Embryonic facial prominence (tissue), 1 donor: ENCODE data around the gene DLG2.
"Not testable (repeated sequence)": the region's sequence is repeated elsewhere in the genome, so short reads cannot be mapped to it uniquely, and the experiment has no call there.

Experiments
- DNase-seq: peaks from one replicate; pipeline ENCODE4 v3.0.0-alpha.2; 2016; ENCODE audit errors: extremely low spot score

DLG2 gene

DNA sequence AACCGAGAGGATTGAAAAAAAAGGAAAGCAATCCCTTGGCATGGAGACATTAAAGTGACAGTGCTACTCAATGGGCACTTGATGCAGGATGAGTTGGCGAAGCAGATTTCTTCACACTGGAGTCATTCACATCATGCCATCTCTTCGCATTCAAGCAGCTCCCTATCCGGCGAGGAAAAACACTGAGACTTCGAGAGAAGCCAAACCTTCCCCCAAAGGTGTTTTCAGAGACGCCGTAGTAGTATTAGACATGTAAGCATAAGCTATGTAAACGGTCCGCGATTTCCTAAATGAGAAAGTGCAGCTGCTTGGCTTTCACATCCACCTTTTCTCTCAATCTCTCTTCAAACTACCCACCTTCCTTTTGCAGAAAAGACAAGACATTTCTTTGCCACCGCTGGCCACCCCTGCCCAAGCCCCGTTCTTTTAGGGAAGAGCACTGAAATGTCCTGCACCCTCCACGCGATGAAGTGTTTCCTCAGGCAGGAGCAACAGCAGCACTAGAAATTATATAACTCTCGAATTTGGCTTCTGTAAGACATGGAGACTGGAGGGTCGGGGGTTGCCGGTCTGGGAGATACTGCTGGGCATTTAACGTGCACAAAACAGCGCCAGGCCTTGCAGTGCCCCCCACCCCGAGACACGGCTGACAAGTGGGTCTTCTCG is at the start of gene DLG2:
TSS of gene DLG2 (minus strand) at position 13 of the 666 bp plus-strand sequence.
- DNase-seq = no peak

- no peak for DNase-seq
Measured at GRCh38 chr11:85673393-85673792, 46.2 kb upstream of the DLG2 start.

- no peak for DNase-seq
Measured at GRCh38 chr11:85672105-85672902, 45.2 kb upstream of the DLG2 start.

GRCh38 chr11:85670949-85671663 is 44.0 kb upstream of the DLG2 start:
- DNase-seq = not testable (repeated sequence)

- no peak for DNase-seq
Measured at GRCh38 chr11:85668157-85668556, 41.0 kb upstream of the DLG2 start.

DNA sequence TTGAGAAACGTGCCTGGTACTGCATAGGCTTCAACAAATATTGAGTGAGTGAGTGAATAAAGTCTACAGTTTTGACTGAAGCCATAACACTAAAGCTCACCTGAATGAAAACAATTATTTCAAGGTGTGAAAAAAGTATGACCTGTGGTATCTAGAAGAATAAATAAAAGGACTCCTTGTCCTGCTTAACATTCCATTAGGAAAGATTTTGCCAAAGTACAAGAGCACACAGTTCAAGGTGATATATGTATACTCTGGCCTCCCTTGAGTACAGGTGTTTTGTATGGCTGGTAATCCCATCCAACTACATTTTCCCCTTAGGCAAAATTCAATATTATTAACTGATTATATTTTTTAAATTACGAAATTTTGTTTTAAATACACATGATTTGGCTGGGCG is 39.5 kb upstream of the DLG2 start:
- no peak for DNase-seq

DNA sequence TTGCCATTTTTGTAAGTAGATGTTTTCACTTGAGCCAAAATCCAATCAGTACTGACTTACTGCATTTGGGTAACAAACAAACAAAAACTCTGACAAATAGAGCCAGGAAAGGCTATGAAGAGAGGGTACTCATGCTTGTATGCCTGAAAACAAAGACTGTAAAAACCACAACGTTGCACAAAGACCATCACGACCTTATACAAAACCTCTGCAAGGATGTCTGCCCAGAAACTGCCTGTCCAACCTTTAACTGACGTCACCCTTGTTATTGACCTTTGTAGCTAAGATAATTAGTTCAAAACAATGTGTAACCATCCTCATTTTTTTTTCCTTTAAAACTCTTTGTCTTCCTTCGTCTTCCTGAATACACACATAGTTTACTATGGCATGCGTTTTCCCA is 38.6 kb upstream of the DLG2 start:
- DNase-seq = no peak

DNA sequence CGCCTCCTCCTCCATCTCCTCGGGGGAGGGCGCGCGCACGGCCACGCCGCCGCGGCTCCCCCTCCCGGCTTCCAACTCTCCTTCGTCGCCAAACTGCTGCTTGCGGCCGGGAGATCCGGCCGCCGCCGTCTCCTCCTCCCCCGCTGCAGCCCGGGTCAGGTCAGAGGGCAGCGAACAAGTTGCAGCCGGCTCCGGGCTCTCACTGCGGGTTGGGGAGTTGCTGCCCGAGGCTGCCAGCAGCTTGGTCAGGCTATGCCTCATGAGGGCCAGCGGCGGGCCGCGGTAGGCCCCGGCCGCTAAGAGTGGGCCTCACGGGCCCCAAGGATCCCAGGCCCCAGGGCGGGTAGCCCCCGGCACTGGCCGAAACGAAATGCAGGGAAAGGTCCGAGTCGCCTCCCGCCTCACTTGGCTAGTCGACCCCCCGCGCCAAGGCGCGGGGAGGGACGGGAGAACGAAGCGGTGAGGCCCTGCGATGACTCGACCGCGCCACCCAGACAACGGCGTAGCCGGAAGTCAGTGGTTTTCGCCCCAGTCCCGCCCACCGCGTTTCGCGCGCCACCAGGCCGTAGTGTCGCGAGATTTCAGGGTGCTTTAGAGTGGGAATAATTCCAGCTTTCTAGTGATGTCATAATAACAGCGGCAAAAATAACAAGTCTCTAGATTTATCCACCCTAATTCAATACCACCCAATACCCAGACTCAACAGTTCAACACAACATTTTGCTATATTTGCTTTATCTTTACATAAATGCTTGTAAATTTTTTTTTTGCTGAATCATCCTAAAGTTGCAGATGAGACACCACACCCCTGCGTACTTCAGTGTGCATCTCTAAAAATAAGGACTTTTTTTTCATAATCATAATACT is 37.7 kb upstream of the DLG2 start, which contains the start of gene CREBZF:
TSS of gene CREBZF (minus strand) at position 515 of the 867 bp plus-strand sequence. CDS start at position 261, 254 bp downstream.
- peak; percentile 93 for DNase-seq

- no peak for DNase-seq
Measured at GRCh38 chr11:85663753-85664614, 36.8 kb upstream of the DLG2 start.

- DNase-seq = no peak
Measured at GRCh38 chr11:85663080-85663752, 36.1 kb upstream of the DLG2 start.

DNA sequence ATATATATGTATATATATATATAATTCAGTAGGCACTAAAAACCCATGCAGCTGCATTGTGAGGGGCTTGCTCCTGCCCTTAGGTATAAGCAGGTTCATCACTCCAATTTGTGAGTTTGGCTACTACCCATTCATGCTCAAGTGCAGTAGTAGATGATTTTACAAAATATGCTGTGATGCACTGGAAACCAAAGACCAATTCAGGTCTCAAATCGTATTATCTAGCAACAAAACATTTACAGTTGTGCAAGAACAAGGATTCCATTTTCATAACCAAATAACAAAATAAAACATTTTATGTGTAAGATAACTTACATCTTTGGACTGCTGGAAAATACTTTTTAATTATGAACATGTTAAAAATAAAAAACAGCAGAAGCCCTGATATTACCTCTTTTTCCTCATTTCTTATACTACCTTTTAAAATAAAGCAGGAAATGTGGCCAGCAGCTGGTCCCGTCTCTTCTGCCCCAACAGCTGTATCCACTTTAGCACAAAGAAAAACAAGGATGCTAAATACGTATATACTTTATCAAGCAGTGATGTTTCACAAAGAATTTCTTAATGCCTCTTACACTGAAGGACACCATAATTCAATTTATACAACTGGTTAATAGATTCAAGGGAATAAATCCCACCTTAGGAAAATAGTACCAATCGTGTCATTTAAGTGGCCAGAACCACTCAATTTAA is 35.0 kb upstream of the DLG2 start:
- DNase-seq = no peak

- no peak for DNase-seq
Measured at GRCh38 chr11:85658180-85658579, 31.0 kb upstream of the DLG2 start.

- DNase-seq = no peak
Measured at GRCh38 chr11:85656777-85657176, 29.6 kb upstream of the DLG2 start.

DNA sequence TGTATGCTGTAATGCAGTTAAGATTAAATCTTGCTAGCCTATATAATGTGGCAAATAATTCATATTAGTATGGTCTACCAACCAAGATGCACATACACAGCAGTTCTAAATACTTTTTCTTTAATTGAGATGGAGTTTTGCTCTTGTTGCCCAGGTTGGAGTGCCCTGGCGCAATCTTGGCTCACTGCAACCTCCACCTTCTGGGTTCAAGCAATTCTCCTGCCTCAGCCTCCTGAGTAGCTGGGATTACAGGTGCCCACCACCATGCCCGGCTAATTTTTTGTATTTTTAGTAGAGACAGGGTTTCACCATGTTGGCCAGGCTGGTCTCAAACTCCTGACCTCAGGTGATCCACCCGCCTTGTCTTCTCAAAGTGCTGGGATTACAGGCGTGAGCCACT is 27.2 kb upstream of the DLG2 start:
- DNase-seq = not testable (repeated sequence)

GRCh38 chr11:85652786-85653447 is 25.8 kb upstream of the DLG2 start:
- no peak for DNase-seq

DNA sequence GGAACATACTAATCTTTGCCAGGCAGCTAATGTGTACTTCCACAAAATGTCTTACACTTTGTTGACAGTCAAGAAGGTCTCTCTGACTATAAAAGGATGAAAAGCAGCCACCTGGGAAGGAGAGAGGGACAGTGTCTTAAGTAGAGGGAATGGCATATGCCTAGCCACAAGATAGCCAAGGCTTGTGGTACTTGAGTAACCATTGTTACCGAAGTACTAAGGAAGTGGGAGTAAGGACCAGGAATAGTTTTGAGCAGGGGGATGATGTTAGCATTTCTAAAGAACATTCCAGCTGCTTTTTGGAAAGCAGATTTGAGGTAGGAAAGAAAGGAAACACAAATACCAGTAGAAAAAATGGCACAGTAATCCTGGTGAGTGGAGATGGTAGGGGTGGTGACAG is 24.0 kb upstream of the DLG2 start:
- DNase-seq = no peak

- no peak for DNase-seq
Measured at GRCh38 chr11:85647604-85648299, 20.6 kb upstream of the DLG2 start, which contains the start of gene TMEM126A. TMEM126A (plus strand) TSS chr11:85647967; CDS start chr11:85650256, 2,289 bp downstream.

GRCh38 chr11:85647078-85647477 is 19.9 kb upstream of the DLG2 start:
- no peak for DNase-seq
